ENCODE measurements around the gene CCNI2.

The CCNI2 gene

DNA sequence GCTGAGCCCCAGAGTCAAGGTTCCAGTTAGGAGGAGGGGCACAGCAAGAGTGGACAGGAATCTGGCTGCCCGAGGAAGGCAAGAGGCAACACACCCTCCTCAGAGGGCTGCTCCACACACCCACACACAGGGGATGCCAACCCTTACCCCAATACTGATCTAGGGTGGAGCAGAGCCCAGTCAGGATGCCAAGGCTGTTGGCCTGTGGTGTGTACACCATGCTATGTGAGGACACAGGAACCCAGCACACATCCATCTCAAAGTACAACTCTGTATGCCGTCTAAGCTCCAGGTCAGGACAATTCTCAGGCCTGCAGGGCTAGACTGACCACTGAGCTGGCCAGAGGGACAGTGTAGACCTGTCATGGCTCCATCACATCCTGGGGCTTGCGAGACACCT is 27.2 kb downstream of the CCNI2 start:
- peaks cover 3% of the 10 kb centered on the region for H3K36me3 Mint-ChIP-seq (ENCODE audit: insufficient read depth)
- DNase-seq (no peak), ATAC-seq (replicated peaks) (no peak)
- H3K4me1 Mint-ChIP-seq (ENCODE audit: low read depth in 2 of 2): peaks cover 19 to 34% of the 10 kb centered on the region in 2 donors
- no peaks in the 10 kb centered on the region for H3K9me3 Mint-ChIP-seq
- no peak overlapping the region for H3K4me3 Mint-ChIP-seq
- no peaks in the 10 kb centered on the region for H3K27me3 Mint-ChIP-seq
- no peak overlapping the region for H3K27ac Mint-ChIP-seq

DNA sequence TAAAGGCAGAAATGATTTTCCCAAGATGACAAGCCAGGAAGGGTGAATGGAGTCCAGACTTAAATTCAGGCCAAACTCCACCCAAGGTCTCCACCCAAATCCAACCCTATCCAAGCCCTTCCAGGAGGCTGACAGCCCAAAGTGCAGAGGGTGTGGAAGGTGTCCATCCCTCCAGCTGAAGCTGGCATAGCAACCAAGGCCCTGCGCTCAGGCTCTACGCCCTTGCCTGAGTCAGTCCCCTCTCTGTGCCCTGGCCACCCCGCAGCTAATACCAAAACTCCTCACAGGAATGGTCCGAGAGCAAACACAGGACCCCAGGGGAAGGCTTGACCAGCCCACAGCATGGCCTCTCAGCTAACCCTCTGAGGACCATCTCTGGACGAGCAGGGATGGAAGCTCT is 27.7 kb downstream of the CCNI2 start:
- Mint-ChIP-seq H3K36me3 (ENCODE audit: insufficient read depth) (peaks cover 3% of the 10 kb centered on the region), H3K27me3 (peaks cover 0 to 4% of the 10 kb centered on the region in 2 donors), H3K4me3 (peak overlapping the region in 1 of 2 donors; percentile 61), H3K9me3 (no peaks in the 10 kb centered on the region), H3K27ac (peak overlapping the region in 1 of 2 donors; percentile 52), H3K4me1 (ENCODE audit: low read depth in 2 of 2) (peaks cover 19 to 34% of the 10 kb centered on the region in 2 donors)
- ATAC-seq (replicated peaks): no peak
- no peak for DNase-seq

DNA sequence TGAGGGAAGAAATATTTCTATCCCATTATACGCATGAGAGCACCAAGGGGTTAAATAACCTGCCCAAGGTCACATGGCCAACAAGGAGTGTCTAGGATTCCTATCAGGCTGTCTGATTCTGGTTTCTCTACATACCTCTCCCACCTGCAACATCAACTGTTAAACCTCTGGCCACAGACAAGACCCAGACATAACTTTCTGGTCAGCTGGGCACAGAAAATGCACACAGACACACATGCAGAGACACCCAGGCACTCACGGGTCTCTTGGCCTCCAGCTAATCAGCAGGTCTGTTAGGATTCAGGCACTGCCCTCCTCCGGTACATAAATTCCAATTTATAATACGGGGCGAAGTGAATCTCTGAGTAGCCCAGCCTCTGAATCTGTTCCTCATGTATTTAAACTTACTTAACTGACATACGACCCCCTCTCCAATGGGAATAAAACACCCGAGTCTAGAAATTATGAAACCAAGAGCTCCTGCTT is 28.3 kb downstream of the CCNI2 start:
- Mint-ChIP-seq H3K4me1 (ENCODE audit: low read depth in 2 of 2) (peaks cover 19 to 34% of the 10 kb centered on the region in 2 donors), H3K4me3 (peak overlapping the region; percentile 54 to 61), H3K36me3 (ENCODE audit: insufficient read depth) (peaks cover 3% of the 10 kb centered on the region), H3K9me3 (no peaks in the 10 kb centered on the region), H3K27me3 (peaks cover 0 to 7% of the 10 kb centered on the region in 2 donors), H3K27ac (peak overlapping the region in 1 of 2 donors; percentile 52)
- DNase-seq: no peak
- no peak for ATAC-seq (replicated peaks)

DNA sequence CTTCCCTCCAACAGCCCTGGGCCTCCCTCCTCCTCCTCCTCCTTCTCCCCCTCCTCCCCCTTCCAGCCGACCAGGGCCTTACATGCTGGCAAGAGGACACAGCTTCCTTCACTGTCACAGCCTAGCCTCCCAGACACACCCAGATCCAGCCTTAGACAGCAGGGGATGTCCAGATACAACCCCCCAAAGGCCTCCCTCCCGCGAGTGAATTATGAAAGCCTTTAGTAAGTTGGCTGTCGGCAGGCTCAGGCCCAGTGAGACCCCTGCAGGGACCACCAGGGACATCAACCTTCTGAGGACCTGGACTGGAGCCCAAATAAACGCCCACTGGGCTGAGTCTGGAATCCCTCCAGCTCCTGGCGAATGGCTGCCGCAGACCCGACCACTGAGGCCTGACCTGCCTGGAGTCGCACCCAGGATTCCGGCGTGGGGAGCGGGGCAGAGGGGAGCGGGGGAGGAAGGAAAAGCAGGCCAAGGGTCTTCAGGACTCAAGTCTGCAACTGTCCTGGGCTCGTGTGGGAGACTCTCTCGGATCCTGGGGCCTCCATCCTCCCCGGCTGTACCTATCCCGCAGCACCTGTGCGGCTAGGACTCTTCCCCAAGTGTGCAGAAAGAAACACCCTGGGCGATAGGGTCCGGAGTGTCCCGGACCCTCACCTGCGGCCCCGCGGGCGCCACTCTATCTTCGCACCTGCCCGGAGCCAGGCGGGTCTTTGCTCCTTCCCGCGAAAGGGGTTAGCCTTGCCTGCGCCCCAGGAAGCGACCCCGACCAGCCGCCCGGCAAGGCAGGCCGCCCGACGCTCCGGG is 29.1 kb downstream of the CCNI2 start:
- no peak for DNase-seq
- peaks cover 0 to 7% of the 10 kb centered on the region in 2 donors for H3K27me3 Mint-ChIP-seq
- H3K4me3 Mint-ChIP-seq: peak overlapping the region; percentile 54 to 61

DNA sequence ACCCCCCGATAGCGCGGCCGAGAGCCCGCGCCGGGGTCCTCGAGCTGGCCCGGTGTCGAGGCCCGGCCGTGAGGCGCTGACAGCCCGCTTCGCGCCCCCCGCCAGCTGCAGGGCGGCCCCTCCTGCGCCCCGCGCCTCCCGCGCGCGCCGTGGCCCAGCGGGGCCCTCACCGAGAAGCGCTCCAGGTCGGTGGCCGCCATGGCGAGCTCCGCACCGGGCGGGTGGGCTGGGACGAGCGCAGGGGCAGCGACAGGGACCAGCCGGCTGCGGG is 29.6 kb downstream of the CCNI2 start:
- H3K36me3 Mint-ChIP-seq (ENCODE audit: insufficient read depth): peaks cover 3% of the 10 kb centered on the region
- H3K27me3 Mint-ChIP-seq: peaks cover 4 to 11% of the 10 kb centered on the region in 2 donors
- peak overlapping the region; percentile 54 to 61 for H3K4me3 Mint-ChIP-seq
- H3K27ac Mint-ChIP-seq: no peak overlapping the region
- peaks cover 19 to 34% of the 10 kb centered on the region in 2 donors for H3K4me1 Mint-ChIP-seq (ENCODE audit: low read depth in 2 of 2)
- ATAC-seq (replicated peaks) (no peak), DNase-seq (no peak)
- H3K9me3 Mint-ChIP-seq: no peaks in the 10 kb centered on the region

More for the DNA sequence above, 29.1 kb downstream of the CCNI2 start:
- H3K4me1 Mint-ChIP-seq (ENCODE audit: low read depth in 2 of 2): peaks cover 19 to 34% of the 10 kb centered on the region in 2 donors
- H3K9me3 Mint-ChIP-seq: no peaks in the 10 kb centered on the region
- peak; percentile 25 for ATAC-seq (replicated peaks)
- H3K36me3 Mint-ChIP-seq (ENCODE audit: insufficient read depth): peaks cover 3% of the 10 kb centered on the region
- peak overlapping the region in 1 of 2 donors; percentile 52 for H3K27ac Mint-ChIP-seq

DNA sequence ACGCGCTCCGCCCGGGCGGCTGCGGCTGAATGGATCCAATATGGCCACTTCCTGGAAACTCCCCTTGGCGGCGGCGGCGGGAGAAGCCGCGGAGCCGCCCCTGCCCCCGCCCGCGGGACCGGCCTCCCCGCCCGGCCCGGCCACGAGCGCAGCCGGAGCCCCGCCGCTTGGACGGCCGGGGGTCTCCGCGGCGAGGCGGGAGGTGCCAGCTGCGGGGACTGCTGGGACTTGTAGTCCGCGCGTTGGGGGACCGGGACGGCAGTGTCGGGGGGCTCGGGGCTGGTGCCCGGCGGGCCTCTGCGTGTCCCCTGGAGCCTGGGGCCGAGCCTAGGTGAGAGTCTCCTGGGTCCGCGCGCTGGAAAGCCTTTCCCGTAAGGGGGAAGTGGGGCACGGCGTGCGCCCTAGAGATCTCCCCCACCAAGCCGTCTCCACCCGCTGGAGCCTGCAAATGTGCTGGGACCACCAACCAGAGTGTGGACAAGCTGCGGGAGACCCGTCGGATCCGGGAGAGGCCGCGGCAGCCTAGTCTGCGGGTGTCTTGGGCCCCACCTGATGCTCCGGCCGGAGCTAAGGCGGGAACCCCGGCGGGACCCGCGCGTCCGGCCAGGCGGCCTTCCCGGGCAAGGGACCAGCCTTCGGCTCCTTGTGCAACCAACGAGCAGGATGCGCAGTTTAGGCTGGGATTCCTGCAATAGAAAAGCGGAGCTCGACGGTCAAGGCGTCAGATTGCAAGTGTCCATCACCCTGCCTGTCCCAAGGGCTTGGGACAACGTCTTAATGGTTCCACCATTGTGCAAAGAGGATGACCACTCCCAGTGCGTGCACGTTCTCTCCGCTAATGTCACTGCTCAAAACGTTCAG is 30.2 kb downstream of the CCNI2 start, which contains the start of gene SEPTIN8:
Gene SEPTIN8, minus strand, starts transcription at position 31 of the 861 bp plus-strand sequence. CDS start 102 bp downstream, outside the sequence.
- Mint-ChIP-seq H3K4me3 (peak within 1 kb of the TSS; percentile 77), H3K9me3 (no peaks in the 10 kb centered on the region), H3K36me3 (ENCODE audit: insufficient read depth) (peaks cover 3% of the 10 kb centered on the region), H3K27ac (peak within 1 kb of the TSS; percentile 4 to 84), H3K27me3 (peaks cover 6 to 16% of the 10 kb centered on the region in 2 donors), H3K4me1 (ENCODE audit: low read depth in 2 of 2) (peaks cover 19 to 31% of the 10 kb centered on the region in 2 donors)
- DNase-seq (peak; percentile 24 to 38 (median 38)), ATAC-seq (replicated peaks) (peak; percentile 81)

DNA sequence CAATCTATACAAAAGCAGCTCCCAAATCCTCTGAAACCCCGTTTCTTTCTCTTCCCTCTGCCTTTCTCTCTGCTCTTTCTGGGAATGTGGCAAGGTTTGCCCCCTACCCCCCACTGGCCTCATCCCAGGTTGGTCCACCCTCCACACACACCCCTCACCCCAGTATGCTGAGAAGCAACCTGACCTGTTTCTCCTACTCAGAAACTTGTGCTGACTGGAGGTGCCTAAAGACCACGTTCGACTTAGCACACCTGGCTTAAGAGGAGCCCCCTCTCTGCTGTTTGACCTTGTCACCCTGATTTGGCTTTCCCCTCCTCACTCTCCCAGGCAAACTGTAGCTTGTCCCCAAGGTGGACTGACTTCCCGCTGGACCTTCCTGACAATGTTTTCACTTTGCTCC is 30.9 kb downstream of the CCNI2 start:
- H3K27me3 Mint-ChIP-seq: peaks cover 6 to 16% of the 10 kb centered on the region in 2 donors
- peak overlapping the region; percentile 77 for H3K4me3 Mint-ChIP-seq
- H3K9me3 Mint-ChIP-seq: no peaks in the 10 kb centered on the region
- DNase-seq: no peak
- no peak for ATAC-seq (replicated peaks)
- H3K27ac Mint-ChIP-seq: peak overlapping the region; percentile 4 to 84
- peaks cover 3% of the 10 kb centered on the region for H3K36me3 Mint-ChIP-seq (ENCODE audit: insufficient read depth)
- peaks cover 19 to 26% of the 10 kb centered on the region in 2 donors for H3K4me1 Mint-ChIP-seq (ENCODE audit: low read depth in 2 of 2)

DNA sequence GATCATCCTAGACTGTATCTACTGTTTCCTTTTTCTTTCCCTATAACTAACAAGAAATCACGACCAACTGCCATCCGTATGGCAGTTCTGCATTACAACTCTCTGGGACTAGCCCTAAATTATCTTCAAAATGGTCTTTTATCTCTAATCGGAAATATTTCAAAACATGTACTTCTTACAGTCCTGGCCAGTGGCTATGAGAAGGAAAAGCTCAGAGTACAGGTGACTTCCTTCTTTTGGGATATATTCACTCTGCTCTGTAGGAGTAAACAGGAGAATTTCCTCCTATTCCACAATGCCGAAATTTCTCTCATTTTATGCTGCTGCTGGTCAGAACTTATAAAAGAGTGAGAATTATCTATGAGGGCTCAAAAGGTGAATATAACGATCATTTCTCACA is 31.6 kb downstream of the CCNI2 start:
- H3K9me3 Mint-ChIP-seq: no peaks in the 10 kb centered on the region
- H3K4me3 Mint-ChIP-seq: peak overlapping the region in 1 of 2 donors; percentile 77
- H3K27me3 Mint-ChIP-seq: peaks cover 6 to 16% of the 10 kb centered on the region in 2 donors
- H3K27ac Mint-ChIP-seq: no peak overlapping the region
- ATAC-seq (replicated peaks): no peak
- no peak for DNase-seq
- H3K36me3 Mint-ChIP-seq (ENCODE audit: insufficient read depth): peaks cover 3% of the 10 kb centered on the region
- H3K4me1 Mint-ChIP-seq (ENCODE audit: low read depth in 2 of 2): peaks cover 19 to 22% of the 10 kb centered on the region in 2 donors

DNA sequence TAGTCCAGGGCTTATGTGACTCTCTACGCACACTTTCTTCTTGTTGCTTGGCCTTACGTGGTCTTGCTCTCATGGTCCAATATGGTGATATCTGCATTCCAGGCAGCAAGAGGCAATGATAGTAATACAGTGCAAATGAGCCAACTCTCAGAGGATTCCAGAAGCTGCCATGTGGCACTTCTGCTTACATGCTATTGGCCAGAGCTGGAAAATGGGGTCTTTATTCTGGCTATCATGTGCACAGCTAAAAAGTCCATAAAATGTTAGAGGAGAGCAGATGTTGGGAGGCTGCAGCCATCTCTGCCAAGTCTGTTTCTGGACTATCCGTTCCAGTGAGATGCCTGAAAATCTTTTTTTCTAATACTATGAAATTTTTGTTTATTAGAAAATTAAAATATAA is 32.7 kb downstream of the CCNI2 start:
- peaks cover 8 to 19% of the 10 kb centered on the region in 2 donors for H3K27me3 Mint-ChIP-seq

DNA sequence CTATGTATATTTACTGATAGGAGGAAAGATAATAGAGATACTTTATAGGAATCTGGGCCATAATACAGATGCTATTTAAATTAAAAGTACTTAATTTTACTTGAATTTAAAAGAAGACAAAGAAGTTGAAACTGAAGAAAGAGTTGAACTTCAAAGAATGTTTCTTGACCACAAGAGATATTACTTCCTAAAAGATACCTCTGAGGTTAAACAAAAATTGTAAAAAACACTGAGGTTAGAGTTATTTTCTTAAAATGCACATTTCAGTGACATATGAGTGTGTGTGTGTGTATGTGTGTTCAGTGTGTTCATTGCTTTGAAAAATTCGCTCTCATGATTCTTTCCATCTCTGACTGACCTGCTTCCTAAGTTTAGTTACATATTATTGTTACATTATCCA is 33.4 kb downstream of the CCNI2 start:
- ATAC-seq (replicated peaks) (no peak), DNase-seq (no peak)
- Mint-ChIP-seq H3K27ac (no peak overlapping the region), H3K36me3 (ENCODE audit: insufficient read depth) (peaks cover 3% of the 10 kb centered on the region), H3K9me3 (no peaks in the 10 kb centered on the region), H3K4me1 (ENCODE audit: low read depth in 2 of 2) (peaks cover 10% of the 10 kb centered on the region in 2 donors), H3K4me3 (no peak overlapping the region), H3K27me3 (peaks cover 14 to 26% of the 10 kb centered on the region in 2 donors)

More for the DNA sequence above, 32.7 kb downstream of the CCNI2 start:
- Mint-ChIP-seq H3K4me3 (no peak overlapping the region), H3K36me3 (ENCODE audit: insufficient read depth) (peaks cover 3% of the 10 kb centered on the region), H3K27ac (no peak overlapping the region), H3K4me1 (ENCODE audit: low read depth in 2 of 2) (peaks cover 16 to 17% of the 10 kb centered on the region in 2 donors), H3K9me3 (no peaks in the 10 kb centered on the region)
- DNase-seq (no peak), ATAC-seq (replicated peaks) (no peak)

DNA sequence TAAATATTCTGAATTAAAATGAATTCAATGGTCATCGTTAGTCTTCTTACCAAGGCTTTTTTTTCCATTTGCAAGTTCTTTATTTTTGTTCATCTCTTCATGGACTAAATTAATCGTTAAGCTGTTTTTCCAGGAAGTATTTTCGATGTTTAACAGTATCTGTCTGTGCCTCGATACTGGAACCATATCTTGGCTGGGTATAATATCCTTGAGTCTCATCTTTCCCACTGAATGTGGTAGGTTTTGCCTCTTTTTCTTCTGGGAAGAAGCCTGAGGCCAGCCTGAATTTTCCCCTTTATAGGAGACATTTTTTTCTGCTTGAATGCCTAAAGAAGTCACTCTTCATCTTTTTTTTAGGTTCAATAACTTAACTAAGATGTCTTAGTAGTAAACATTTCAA is 33.8 kb downstream of the CCNI2 start:
- Mint-ChIP-seq H3K36me3 (ENCODE audit: insufficient read depth) (peaks cover 3% of the 10 kb centered on the region), H3K9me3 (no peaks in the 10 kb centered on the region), H3K4me1 (ENCODE audit: low read depth in 2 of 2) (peaks cover 8 to 9% of the 10 kb centered on the region in 2 donors), H3K27ac (no peak overlapping the region), H3K4me3 (no peak overlapping the region), H3K27me3 (peaks cover 19 to 30% of the 10 kb centered on the region in 2 donors)
- DNase-seq (no peak), ATAC-seq (replicated peaks) (no peak)

DNA sequence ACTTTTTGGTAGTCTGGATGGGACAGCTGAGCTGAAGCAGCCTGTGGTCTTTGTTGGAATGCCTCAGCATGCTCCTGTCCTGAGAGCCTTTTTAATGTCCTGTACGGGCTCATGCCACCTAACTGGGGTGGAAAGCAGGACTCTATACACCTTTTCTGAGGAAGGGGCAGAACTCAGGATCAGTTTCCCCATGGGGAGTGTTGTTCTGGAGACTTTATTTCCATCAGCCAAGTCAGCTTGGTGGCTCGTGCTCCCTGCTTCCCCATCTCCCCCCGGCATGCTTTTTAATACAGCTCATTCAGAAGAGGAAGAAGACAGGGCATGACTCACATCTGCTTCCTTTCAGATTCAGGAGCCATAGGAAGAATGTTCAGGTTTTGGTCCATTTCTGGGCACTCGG is 34.9 kb downstream of the CCNI2 start:
- Mint-ChIP-seq H3K9me3 (no peaks in the 10 kb centered on the region), H3K4me1 (ENCODE audit: low read depth in 2 of 2) (peaks cover 6 to 7% of the 10 kb centered on the region in 2 donors), H3K27ac (no peak overlapping the region), H3K27me3 (peaks cover 23 to 35% of the 10 kb centered on the region in 2 donors), H3K4me3 (no peak overlapping the region), H3K36me3 (ENCODE audit: insufficient read depth) (peaks cover 3% of the 10 kb centered on the region)
- ATAC-seq (replicated peaks) (no peak), DNase-seq (no peak)

DNA sequence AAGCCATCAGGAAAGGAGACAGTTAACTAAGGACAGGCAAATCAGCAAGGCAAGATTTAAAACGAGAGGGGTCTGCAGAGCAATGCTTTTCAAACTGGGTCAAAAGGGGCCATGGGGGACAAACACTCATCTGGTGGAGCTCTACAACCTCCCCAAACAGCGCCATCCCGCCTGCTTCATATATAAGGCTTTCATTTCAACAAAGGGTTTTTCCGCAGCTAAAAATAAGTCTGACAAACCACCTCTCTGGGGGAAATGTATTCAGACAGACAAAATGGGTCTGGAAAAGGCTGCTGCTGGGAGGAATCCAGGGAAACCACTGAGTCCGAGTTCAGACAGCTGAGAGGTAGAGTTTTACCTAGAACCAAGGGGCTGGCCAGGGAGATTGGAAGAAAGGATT is 38.1 kb downstream of the CCNI2 start:
- Mint-ChIP-seq H3K27me3 (peaks cover 23 to 28% of the 10 kb centered on the region in 2 donors), H3K36me3 (ENCODE audit: insufficient read depth) (no peaks in the 10 kb centered on the region), H3K9me3 (no peaks in the 10 kb centered on the region)

More for the DNA sequence above, 38.1 kb downstream of the CCNI2 start:
- no peaks in the 10 kb centered on the region for H3K4me1 Mint-ChIP-seq (ENCODE audit: low read depth in 2 of 2)
- no peak overlapping the region for H3K27ac Mint-ChIP-seq
- no peak overlapping the region for H3K4me3 Mint-ChIP-seq
- ATAC-seq (replicated peaks) (no peak), DNase-seq (no peak)

Measured in effector memory CD8-positive, alpha-beta T cell (primary cell).